PC-3 (cell line): Measurements from ENCODE around the gene PXT1. TPM values are rescaled to one million over a fixed set of nuclear protein-coding genes. Genes with fewer than 3 reads are reported as not detected.

Source experiments
- ATAC-seq: fragments of 200-7000 bp; cut with Tn5 transposase; 2 replicates; pipeline ENCODE4 v1.9.1; 2020; ENCODE audit warnings: mild to moderate bottlenecking, moderate library complexity
- BruUV-seq: library from RNA; stranded (reverse); fragments of 400-500 nt; replicated peaks from 2 replicates; lab custom pipeline; 2021; lab: Mats Ljungman, UMichigan
- CTCF ChIA-PET: fragments of 300-600 bp; sonication (Branson Sonifier 250); formaldehyde crosslinking; loops from one replicate; lab custom pipeline; 2022; ENCODE audit warnings: antibody characterized with exemption; lab: Charles Lee
- POLR2A ChIA-PET: fragments of 300-600 bp; sonication (Branson Sonifier 250); formaldehyde crosslinking; loops from one replicate; lab custom pipeline; 2022; ENCODE audit warnings: antibody characterized with exemption; ENCODE audit not compliant: unreplicated experiment; lab: Charles Lee
- DNase-seq: peaks from one replicate; pipeline ENCODE4 v3.0.0-alpha.2; 2015
- H2AFZ ChIP-seq: fragments of 300-600 bp; sonication (generic); 2 replicates; pipeline ENCODE4 v1.6.0; 2016; ENCODE audit warnings: antibody characterized with exemption, low read length
- H3F3A ChIP-seq: fragments of 300-600 bp; sonication (generic); one replicate; pipeline ENCODE4 v1.6.0; 2017; ENCODE audit warnings: antibody characterized with exemption, low read length, control low read depth, mild to moderate bottlenecking; ENCODE audit not compliant: unreplicated experiment
- H3K27ac ChIP-seq: fragments of 300-600 bp; sonication (generic); 2 replicates; pipeline ENCODE4 v1.5.1; 2016; ENCODE audit warnings: mild to moderate bottlenecking, low read length
- H3K27me3 ChIP-seq: fragments of 300-600 bp; sonication (generic); 2 replicates; pipeline ENCODE4 v1.6.1; 2016; ENCODE audit warnings: low read length, mixed read lengths
- H3K36me3 ChIP-seq: fragments of 300-600 bp; sonication (generic); 2 replicates; pipeline ENCODE4 v1.6.1; 2016; ENCODE audit warnings: low read depth, mixed run types, low read length, mixed read lengths
- H3K4me1 ChIP-seq: fragments of 300-600 bp; sonication (generic); 2 replicates; pipeline ENCODE4 v1.5.1; 2016; ENCODE audit warnings: low read length; ENCODE audit not compliant: insufficient read depth
- H3K4me2 ChIP-seq: fragments of 300-600 bp; sonication (generic); 2 replicates; pipeline ENCODE4 v1.6.0; 2016; ENCODE audit warnings: low read length
- H3K4me3 ChIP-seq: fragments of 300-600 bp; sonication (generic); 2 replicates; pipeline ENCODE4 v1.5.1; 2016; ENCODE audit warnings: mild to moderate bottlenecking, low read length, mixed read lengths
- H3K79me2 ChIP-seq: fragments of 300-600 bp; sonication (generic); 2 replicates; pipeline ENCODE4 v1.6.1; 2017; ENCODE audit warnings: low read length, mixed read lengths
- H3K9ac ChIP-seq: fragments of 300-600 bp; sonication (generic); 2 replicates; pipeline ENCODE4 v1.6.0; 2016; ENCODE audit warnings: mild to moderate bottlenecking, low read length
- H3K9me2 ChIP-seq: fragments of 300-600 bp; sonication (generic); replicated peaks from 2 replicates; pipeline ENCODE4 v1.6.1; 2016; ENCODE audit warnings: mixed run types, low read length, mixed read lengths
- H3K9me3 ChIP-seq: fragments of 300-600 bp; sonication (generic); 2 replicates; pipeline ENCODE4 v1.6.1; 2016; ENCODE audit warnings: low read length, mixed read lengths
- H4K20me1 ChIP-seq: fragments of 300-600 bp; sonication (generic); 2 replicates; pipeline ENCODE4 v1.6.1; 2016; ENCODE audit warnings: low read length, mixed read lengths
- CTCF ChIP-seq: fragments of 300-600 bp; sonication (generic); conservative IDR thresholded peaks from 2 replicates; pipeline ENCODE4 v1.5.1; 2017; ENCODE audit warnings: antibody characterized with exemption, low read depth, mild to moderate bottlenecking, low read length
- EZH2 ChIP-seq: fragments of 300-600 bp; sonication (generic); IDR thresholded peaks from one replicate; pipeline ENCODE4 v1.6.1; 2017; ENCODE audit warnings: antibody characterized with exemption, mild to moderate bottlenecking, low read length; ENCODE audit not compliant: unreplicated experiment
- EZH2phosphoT487 ChIP-seq: fragments of 300-600 bp; sonication (generic); IDR thresholded peaks from 2 replicates; pipeline ENCODE4 v1.6.1; 2018; ENCODE audit warnings: mild to moderate bottlenecking, antibody characterized with exemption, low read length, borderline replicate concordance
- intact Hi-C: fragments of 100-400 bp; cut with micrococcal nuclease; formaldehyde crosslinking; loops from 2 replicates; pipeline ENCODE4 v1.9.0; 2023
- total RNA-seq: library from RNA; depleted of rRNA; stranded (reverse); fragments of >200 nt; gene quantifications from 2 replicates; pipeline ENCODE4 v1.2.3, GENCODE V29; 2014

Gene PXT1
- total RNA-seq, 1 experiment from 2014 or later = not detected

DNA sequence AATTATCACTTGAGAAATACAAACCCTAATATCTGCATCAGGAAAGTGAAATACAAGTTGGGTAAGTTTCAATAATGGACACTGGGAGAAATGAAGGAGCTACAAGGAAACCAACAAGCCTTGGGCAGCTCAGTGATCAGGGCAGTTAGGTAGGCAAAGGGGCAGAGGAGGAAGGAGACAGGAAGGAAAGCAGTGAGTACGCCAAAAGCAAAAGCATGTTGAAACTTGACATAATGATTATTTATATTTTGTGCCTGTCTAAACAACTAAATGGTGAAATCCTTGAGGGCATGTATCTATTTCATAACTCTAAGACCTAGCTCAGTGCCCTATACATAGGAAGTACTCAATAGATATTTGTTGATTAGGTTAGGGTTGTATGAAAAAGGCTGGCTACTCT is 23.3 kb downstream of the PXT1 start:
- H3K4me2 ChIP-seq = no peak overlapping the region
- H3K36me3 ChIP-seq = no peaks in the 10 kb centered on the region
- no peaks in the 10 kb centered on the region for H3K27me3 ChIP-seq
- H3K79me2 ChIP-seq = no peaks in the 10 kb centered on the region
- CTCF ChIA-PET = no interaction called here
- H3F3A ChIP-seq = no peaks in the 10 kb centered on the region
- ATAC-seq (no peak), DNase-seq (no peak)
- no peaks in the 10 kb centered on the region for H3K9me2 ChIP-seq
- no peak overlapping the region for H3K4me3 ChIP-seq
- H3K9ac ChIP-seq = no peak overlapping the region
- H3K4me1 ChIP-seq = peaks cover 6% of the 10 kb centered on the region
- no peak overlapping the region for H3K27ac ChIP-seq
- no peaks in the 10 kb centered on the region for H3K9me3 ChIP-seq
- POLR2A ChIA-PET = no interaction called here
- BruUV-seq = no TSS peak
- no peaks in the 10 kb centered on the region for H4K20me1 ChIP-seq
- intact Hi-C loops = no loop called here
- TF ChIP-seq CTCF = no peak
- no peak for TF ChIP-seq EZH2phosphoT487
- TF ChIP-seq EZH2 = no peak
- no peak overlapping the region for H2AFZ ChIP-seq

DNA sequence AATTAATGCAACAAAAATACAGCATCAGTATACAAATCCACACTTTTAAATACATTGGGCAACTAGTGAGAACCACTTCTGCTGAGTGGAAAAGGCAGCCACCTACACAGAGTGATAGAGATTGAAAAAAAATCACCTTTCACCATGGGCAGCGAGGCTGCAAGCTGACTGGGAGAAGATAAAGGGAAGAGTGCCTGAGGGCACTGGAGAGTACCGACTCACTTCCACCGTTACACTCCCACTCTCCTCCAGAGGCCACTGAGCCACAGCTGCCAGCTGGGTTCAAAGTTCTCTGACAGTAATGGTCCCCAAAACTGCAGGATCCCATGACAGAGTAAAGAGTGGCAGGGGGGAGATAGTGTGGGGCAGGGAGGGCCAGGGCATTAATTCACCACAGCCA is 24.1 kb downstream of the PXT1 start:
- TF ChIP-seq EZH2 (no peak), CTCF (no peak), EZH2phosphoT487 (no peak)
- peak; percentile 24 for DNase-seq
- Histone ChIP-seq H4K20me1 (no peaks in the 10 kb centered on the region), H3K9ac (no peak overlapping the region), H3K4me1 (peaks cover 6% of the 10 kb centered on the region), H3F3A (no peaks in the 10 kb centered on the region), H3K27me3 (no peaks in the 10 kb centered on the region), H3K79me2 (no peaks in the 10 kb centered on the region), H3K36me3 (no peaks in the 10 kb centered on the region), H3K4me3 (no peak overlapping the region), H3K9me3 (no peaks in the 10 kb centered on the region), H3K9me2 (no peaks in the 10 kb centered on the region), H3K27ac (no peak overlapping the region), H3K4me2 (no peak overlapping the region), H2AFZ (no peak overlapping the region)
- ChIA-PET POLR2A (no interaction called here), CTCF (no interaction called here)
- BruUV-seq = no TSS peak
- no peak for ATAC-seq
- intact Hi-C loops = no loop called here

DNA sequence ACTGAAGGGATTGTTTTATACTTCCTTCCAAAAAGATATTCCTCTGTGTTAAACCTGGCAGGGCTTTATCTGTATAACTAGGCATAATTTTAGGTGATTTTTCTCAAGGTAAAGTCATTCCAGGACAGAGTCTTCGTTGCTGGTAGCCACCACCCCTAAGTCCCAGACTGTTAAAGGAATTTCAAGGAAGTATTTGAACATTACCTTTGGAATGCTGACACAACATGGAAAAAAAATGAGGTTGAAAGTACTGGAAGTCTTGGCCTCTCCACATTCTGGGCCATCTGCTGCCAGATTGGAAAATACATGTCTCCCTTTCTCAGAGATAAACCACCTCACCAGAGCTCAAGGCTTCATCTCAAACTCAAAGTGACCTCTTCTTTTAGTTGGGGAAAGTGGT is 28.2 kb downstream of the PXT1 start:
- BruUV-seq = no TSS peak
- POLR2A ChIA-PET = no interaction called here
- intact Hi-C loops = no loop called here
- ATAC-seq = no peak
- Histone ChIP-seq H3K4me2 (no peak overlapping the region), H3K79me2 (no peaks in the 10 kb centered on the region), H3K27me3 (no peaks in the 10 kb centered on the region), H3K36me3 (no peaks in the 10 kb centered on the region), H3K9me2 (no peaks in the 10 kb centered on the region), H2AFZ (no peak overlapping the region), H3K9ac (no peak overlapping the region), H4K20me1 (no peaks in the 10 kb centered on the region), H3K27ac (no peak overlapping the region), H3K4me1 (no peaks in the 10 kb centered on the region), H3K4me3 (no peak overlapping the region), H3K9me3 (no peaks in the 10 kb centered on the region), H3F3A (no peaks in the 10 kb centered on the region)
- CTCF ChIA-PET = no interaction called here
- no peak for DNase-seq
- TF ChIP-seq EZH2 = no peak
- no peak for TF ChIP-seq CTCF
- no peak for TF ChIP-seq EZH2phosphoT487
